Spleen (tissue), 11 donors: ENCODE results near the gene LTC4S. TPM values are rescaled to one million over a fixed set of nuclear protein-coding genes. Genes with fewer than 3 reads are reported as not detected.

Source experiments
- DNase-seq: peaks from one replicate; pipeline ENCODE4 v3.0.0-alpha.2; 2020
- H3K27ac ChIP-seq, 8 donors: fragments of 200-600 bp; sonication (generic) in 7 of 8; 1 replicate in 4 of 8; 2 replicates in 4 of 8; pipeline versions ENCODE4 v1.5.0 to v1.8.0; 2016 to 2021; ENCODE audit warnings: inconsistent platforms in 4 of 8, mild to moderate bottlenecking in 4 of 8, moderate library complexity in 1 of 8
- H3K27me3 ChIP-seq, 7 donors: fragments of 200-600 bp; sonication (generic) in 6 of 7; replicated peaks in 1 of 7; 1 replicate in 4 of 7; 2 replicates in 3 of 7; pipeline versions ENCODE4 v1.5.0 to v1.8.0; 2016 to 2021; ENCODE audit warnings: inconsistent platforms in 3 of 7, mild to moderate bottlenecking in 1 of 7
- H3K36me3 ChIP-seq, 6 donors: fragments of 200-600 bp; sonication (generic) in 5 of 6; 1 replicate in 4 of 6; 2 replicates in 2 of 6; pipeline versions ENCODE4 v1.5.0 to v1.8.0; 2016 to 2021; ENCODE audit warnings: inconsistent platforms in 2 of 6
- H3K4me1 ChIP-seq, 6 donors: fragments of 200-600 bp; sonication (generic) in 5 of 6; 1 replicate in 3 of 6; 2 replicates in 3 of 6; pipeline versions ENCODE4 v1.5.0 to v1.8.0; 2016 to 2021; ENCODE audit warnings: inconsistent platforms in 3 of 6
- H3K4me3 ChIP-seq, 8 donors: fragments of 200-600 bp; sonication (generic) in 7 of 8; 1 replicate in 4 of 8; 2 replicates in 4 of 8; pipeline versions ENCODE4 v1.5.0 to v1.8.0; 2016 to 2021; ENCODE audit warnings: inconsistent platforms in 4 of 8, mild to moderate bottlenecking in 4 of 8, moderate library complexity in 2 of 8
- H3K9me3 ChIP-seq, 8 donors: fragments of 200-600 bp; sonication (generic) in 7 of 8; 1 replicate in 4 of 8; 2 replicates in 4 of 8; pipeline versions ENCODE4 v1.5.0 to v1.8.0; 2016 to 2021; ENCODE audit warnings: inconsistent platforms in 4 of 8
- POLR2A ChIP-seq, 3 donors: fragments of 450-650 bp; IDR thresholded peaks; one replicate each; pipeline ENCODE4 v1.5.1; 2017; ENCODE audit warnings: antibody characterized with exemption in 3 of 3, mild to moderate bottlenecking in 1 of 3
- POLR2AphosphoS5 ChIP-seq, 3 donors: sonication (generic); formaldehyde crosslinking; IDR thresholded peaks; one replicate each; pipeline ENCODE4 v1.5.1; 2017; ENCODE audit warnings: antibody characterized with exemption in 3 of 3
- WGBS, 5 donors: extraction: QIAGEN DNeasy Blood & Tissue Kit in 3 of 5; methylation state at CpG; one replicate each; pipeline versions ENCODE4 v1.1.5 to v1.1.7; 2013 to 2018; 5-methylcytosine and 5-hydroxymethylcytosine counted together
- intact Hi-C: fragments of 100-400 bp; cut with DNase I; formaldehyde crosslinking; loops from one replicate; pipeline ENCODE4 v1.15.0; 2023; ENCODE audit warnings: low total_unique reads
- polyA plus RNA-seq, 3 donors: library from polyadenylated mRNA; stranded (reverse); fragments of 200-250 nt; gene quantifications; one replicate each; pipeline ENCODE4 v1.2.1, GENCODE V29; 2013
- total RNA-seq, 7 donors: library from RNA; depleted of rRNA in 3 of 7; stranded (reverse); fragments of >200 nt in 3 of 7; fragmentation: NEBNext Ultra II Directional in 4 of 7; extraction: Animal tissue kit (Norgen Biotek cat#: 25700) in 4 of 7; gene quantifications; one replicate each; pipeline versions ENCODE4 v1.1.0 to v1.2.1, GENCODE V29; 2016 to 2021
- TF ChIP-seq, protein P1 (sequence below), 11 experiments: fragments of 200-600 bp in 7 of 11; fragments of 450-650 bp in 4 of 11; sonication (generic) in 4 of 11; IDR thresholded peaks in 8 of 11; conservative IDR thresholded peaks in 3 of 11; 1 replicate in 7 of 11; 2 replicates in 4 of 11; pipeline versions ENCODE4 v1.4.0 to v1.8.0; 2016 to 2021; ENCODE audit warnings: antibody characterized with exemption in 11 of 11, inconsistent platforms in 4 of 11, mild to moderate bottlenecking in 1 of 11
- donor health status: healthy with polysubstance abuse.
- donor health status: DM: no; HTN: no; CAD: no; lungs with moderate emphysema.
- donor health status: DM: no; HTN: no; CAD: no.
- donor health status: Bipolar disorder and iron deficiency.
- donor health status: healthy.
- donor health status: DM: no; HTN: no; CAD: no.
- donor health status: DM: yes; HTN: yes; CAD: no.

Gene LTC4S
- total and polyA plus RNA-seq, 10 donors: 3.1 to 24.2 (median 9.0) TPM

DNA sequence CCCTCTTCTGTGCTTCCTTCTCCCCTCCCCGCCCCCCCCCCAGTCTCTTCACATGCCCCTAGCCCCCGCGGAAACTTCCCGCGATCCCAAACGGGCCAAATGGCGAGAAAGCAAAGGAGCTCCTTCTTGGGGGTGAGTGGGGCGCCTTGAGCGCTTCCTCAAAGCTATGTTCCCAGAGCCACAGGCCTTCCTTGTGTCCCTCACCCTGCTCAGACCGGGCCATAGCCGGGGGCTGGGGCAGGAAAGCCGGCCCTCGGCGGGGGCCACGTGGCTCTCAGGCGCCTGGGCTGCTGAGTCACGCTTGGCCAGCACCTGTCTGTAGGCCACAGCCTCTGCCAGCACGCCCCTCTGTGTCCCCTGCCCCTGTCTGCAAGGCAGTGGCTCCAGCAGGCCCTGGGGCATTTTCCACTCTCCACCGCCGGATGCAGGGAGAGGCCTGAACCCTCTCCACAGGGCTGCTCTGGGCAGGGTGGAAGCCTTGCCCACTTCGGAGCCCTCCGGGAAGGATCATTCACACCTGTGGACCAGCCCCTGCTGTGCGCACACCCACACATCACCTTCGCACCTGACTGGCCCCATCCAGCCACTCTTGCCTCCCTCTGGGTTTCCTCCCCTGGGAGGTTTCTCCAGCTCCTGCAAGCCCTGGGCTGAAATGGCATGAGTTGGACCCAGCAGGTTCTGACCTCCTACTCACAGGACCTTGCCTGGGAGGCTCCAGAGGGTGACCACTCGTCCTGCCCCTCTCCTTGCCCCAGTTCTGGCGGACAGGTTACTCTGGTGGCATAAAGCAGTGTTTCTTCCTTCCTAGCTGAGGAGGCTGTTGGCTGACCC lies 25.7 kb downstream of the LTC4S start:
- TF ChIP-seq POLR2AphosphoS5 (IDR thresholded peaks at IDR 0.05) (no peak), POLR2A (IDR thresholded peaks at IDR 0.05) (no peak)
- TF ChIP-seq, protein P1, sequence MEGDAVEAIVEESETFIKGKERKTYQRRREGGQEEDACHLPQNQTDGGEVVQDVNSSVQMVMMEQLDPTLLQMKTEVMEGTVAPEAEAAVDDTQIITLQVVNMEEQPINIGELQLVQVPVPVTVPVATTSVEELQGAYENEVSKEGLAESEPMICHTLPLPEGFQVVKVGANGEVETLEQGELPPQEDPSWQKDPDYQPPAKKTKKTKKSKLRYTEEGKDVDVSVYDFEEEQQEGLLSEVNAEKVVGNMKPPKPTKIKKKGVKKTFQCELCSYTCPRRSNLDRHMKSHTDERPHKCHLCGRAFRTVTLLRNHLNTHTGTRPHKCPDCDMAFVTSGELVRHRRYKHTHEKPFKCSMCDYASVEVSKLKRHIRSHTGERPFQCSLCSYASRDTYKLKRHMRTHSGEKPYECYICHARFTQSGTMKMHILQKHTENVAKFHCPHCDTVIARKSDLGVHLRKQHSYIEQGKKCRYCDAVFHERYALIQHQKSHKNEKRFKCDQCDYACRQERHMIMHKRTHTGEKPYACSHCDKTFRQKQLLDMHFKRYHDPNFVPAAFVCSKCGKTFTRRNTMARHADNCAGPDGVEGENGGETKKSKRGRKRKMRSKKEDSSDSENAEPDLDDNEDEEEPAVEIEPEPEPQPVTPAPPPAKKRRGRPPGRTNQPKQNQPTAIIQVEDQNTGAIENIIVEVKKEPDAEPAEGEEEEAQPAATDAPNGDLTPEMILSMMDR (IDR thresholded peaks at IDR 0.05 in 8 of 11, conservative IDR thresholded peaks at IDR 0.05 in 3 of 11): no peak
- Histone ChIP-seq H3K4me3 (peak overlapping the region in 7 of 8 donors; percentile 16 to 97 (median 95)), H3K4me1 (peaks cover 46 to 76% (median 71%) of the 10 kb centered on the region in 6 donors), H3K27me3 (peaks cover 0 to 12% (median 0%) of the 10 kb centered on the region in 7 donors), H3K9me3 (no peaks in the 10 kb centered on the region), H3K36me3 (peaks cover 0 to 30% (median 19%) of the 10 kb centered on the region in 6 donors), H3K27ac (peak overlapping the region; percentile 86 to 100 (median 100))
- DNase-seq: peak; percentile 93
- intact Hi-C loops: no loop called here
- 19 to 33% (median 27%) methylated on average over 9 to 26 of the region's 26 CpGs for WGBS, 5 donors

DNA sequence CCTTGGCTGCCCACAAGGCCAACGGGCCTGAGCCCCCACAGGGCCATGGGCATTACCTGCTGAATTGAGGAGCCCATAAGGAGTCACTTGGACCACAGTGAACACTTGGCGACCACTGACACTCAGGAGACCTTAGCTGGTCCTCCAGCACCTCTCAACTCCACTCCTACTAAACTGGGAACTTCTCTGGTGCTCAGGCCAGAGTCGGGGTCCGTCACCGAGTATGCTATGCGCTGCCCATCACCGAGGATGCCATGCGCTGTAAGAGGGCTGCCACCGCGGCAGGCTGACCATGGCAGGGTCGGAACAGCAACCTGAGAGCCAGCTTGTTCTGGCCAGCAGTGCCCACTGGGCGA lies 26.3 kb downstream of the LTC4S start:
- no peak for DNase-seq

DNA sequence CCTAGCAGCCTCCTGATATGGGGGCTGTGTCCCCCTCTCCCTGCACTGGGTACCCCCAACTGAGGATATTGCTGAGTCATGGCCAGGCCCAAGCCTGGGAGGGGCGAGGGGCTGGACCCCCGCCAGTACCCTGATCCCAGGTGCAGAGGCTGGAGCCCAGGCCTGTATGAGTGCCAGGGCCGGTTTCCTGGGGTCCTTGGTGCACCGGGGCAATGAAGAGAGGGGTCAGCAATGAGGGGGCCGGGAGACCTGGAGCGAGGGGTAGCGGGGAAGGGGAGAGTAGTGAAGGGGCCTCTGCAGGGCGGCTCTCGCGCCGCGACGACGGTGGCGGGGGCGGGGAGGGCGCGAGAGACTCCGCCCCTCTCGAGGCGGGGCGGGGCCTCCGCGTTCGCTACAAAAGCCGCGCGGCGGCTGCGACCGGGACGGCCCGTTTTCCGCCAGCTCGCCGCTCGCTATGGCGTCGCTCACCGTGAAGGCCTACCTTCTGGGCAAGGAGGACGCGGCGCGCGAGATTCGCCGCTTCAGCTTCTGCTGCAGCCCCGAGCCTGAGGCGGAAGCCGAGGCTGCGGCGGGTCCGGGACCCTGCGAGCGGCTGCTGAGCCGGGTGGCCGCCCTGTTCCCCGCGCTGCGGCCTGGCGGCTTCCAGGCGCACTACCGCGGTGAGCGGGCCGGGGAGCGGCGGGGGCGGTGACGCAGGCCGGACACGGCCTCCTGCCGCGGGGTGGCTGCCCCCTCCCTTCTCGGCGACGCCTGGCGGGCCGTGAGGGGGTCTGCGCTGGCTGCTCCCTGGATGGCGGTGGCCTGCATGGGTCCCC lies 26.9 kb downstream of the LTC4S start, which contains the start of gene SQSTM1:
TSS of gene SQSTM1 (plus strand) at position 423 of the 815 bp plus-strand sequence. CDS start at position 455, 32 bp downstream.
- Histone ChIP-seq H3K27me3 (peaks cover 0 to 12% (median 0%) of the 10 kb centered on the region in 7 donors), H3K4me3 (peak within 1 kb of the TSS; percentile 89 to 97 (median 94)), H3K9me3 (no peaks in the 10 kb centered on the region), H3K27ac (peak within 1 kb of the TSS; percentile 86 to 100 (median 100)), H3K4me1 (peaks cover 46 to 88% (median 81%) of the 10 kb centered on the region in 6 donors), H3K36me3 (peaks cover 0 to 39% (median 31%) of the 10 kb centered on the region in 6 donors)
- TF ChIP-seq, protein P1 (IDR thresholded peaks at IDR 0.05 in 8 of 11, conservative IDR thresholded peaks at IDR 0.05 in 3 of 11): peak in 4 of 11 experiments; percentile 15 to 51 (median 42)
- TF ChIP-seq POLR2A (IDR thresholded peaks at IDR 0.05) (peak; percentile 95 to 98 (median 97)), POLR2AphosphoS5 (IDR thresholded peaks at IDR 0.05) (peak; percentile 100)
- intact Hi-C loops: no loop called here
- DNase-seq: peak; percentile 97
- 0 to 1% (median 1%) methylated on average over 36 to 81 of the region's 81 CpGs for WGBS, 5 donors

More for the DNA sequence above, 26.3 kb downstream of the LTC4S start:
- WGBS, 5 donors: 31 to 61% (median 40%) methylated on average over 6 to 12 of the region's 12 CpGs
- intact Hi-C loops: no loop called here
- TF ChIP-seq POLR2A (IDR thresholded peaks at IDR 0.05): no peak
- TF ChIP-seq, protein P1 (IDR thresholded peaks at IDR 0.05 in 8 of 11, conservative IDR thresholded peaks at IDR 0.05 in 3 of 11): no peak
- TF ChIP-seq POLR2AphosphoS5 (IDR thresholded peaks at IDR 0.05): no peak
- Histone ChIP-seq H3K4me1 (peaks cover 46 to 82% (median 77%) of the 10 kb centered on the region in 6 donors), H3K4me3 (peak overlapping the region; percentile 89 to 97 (median 94)), H3K36me3 (peaks cover 0 to 33% (median 25%) of the 10 kb centered on the region in 6 donors), H3K27ac (peak overlapping the region; percentile 86 to 100 (median 100)), H3K9me3 (no peaks in the 10 kb centered on the region), H3K27me3 (peaks cover 0 to 12% (median 0%) of the 10 kb centered on the region in 7 donors)
